HK-2 (cell line): Measurements from ENCODE around the gene ZNF598.
"Not testable (repeated sequence)": the region's sequence is repeated elsewhere in the genome, so short reads cannot be mapped to it uniquely, and the experiment has no call there.

Source experiments
- DNase-seq: peaks from one replicate; pipeline ENCODE4 v3.0.0-alpha.2; 2018; ENCODE audit not compliant: unreplicated experiment

The ZNF598 gene

GRCh38 chr16:1958715-1959268, 50.8 kb downstream of the ZNF598 start:
- no peak for DNase-seq

GRCh38 chr16:1958143-1958491, 51.5 kb downstream of the ZNF598 start:
- DNase-seq, result not testable (repeated sequence)

- DNase-seq, result not testable (repeated sequence)
These were observed 52.0 kb downstream of the ZNF598 start for GRCh38 chr16:1957434-1958142.

- no peak for DNase-seq
These were observed 55.9 kb downstream of the ZNF598 start for GRCh38 chr16:1953734-1954133.

- DNase-seq, result no peak
These were observed 59.1 kb downstream of the ZNF598 start for GRCh38 chr16:1950559-1950958.

- DNase-seq, result no peak
These were observed 59.6 kb downstream of the ZNF598 start for GRCh38 chr16:1950047-1950446.

- no peak for DNase-seq
These were observed 60.1 kb downstream of the ZNF598 start for GRCh38 chr16:1949507-1949906.
